Measurements from ENCODE around the gene RCAN2. TPM values are rescaled to one million over a fixed set of nuclear protein-coding genes. Genes with fewer than 3 reads are reported as not detected.

Gene RCAN2
- total RNA-seq, 1 donor from 2014 or later: 11.7 TPM

- H3K27ac ChIP-seq: no peak overlapping the region
- no peak overlapping the region for H3K4me3 ChIP-seq
- DNase-seq (no peak), ATAC-seq (no peak)
- no peaks in the 10 kb centered on the region for H3K27me3 ChIP-seq
- H3K36me3 ChIP-seq: no peaks in the 10 kb centered on the region
- TF ChIP-seq CTCF (IDR thresholded peaks at IDR 0.05): no peak
- no peaks in the 10 kb centered on the region for H3K9me3 ChIP-seq
- peaks cover 5% of the 10 kb centered on the region for H3K4me1 ChIP-seq
- intact Hi-C loops (cut with DNase I): no loop called here
These were observed 235.7 kb downstream of the RCAN2 start for GRCh38 chr6:46255528-46255927.

GRCh38 chr6:46254946-46255345, 236.3 kb downstream of the RCAN2 start:
- intact Hi-C loops (cut with DNase I): no loop called here
- H3K27me3 ChIP-seq: no peaks in the 10 kb centered on the region

GRCh38 chr6:46254331-46254730, 236.9 kb downstream of the RCAN2 start:
- no peak for DNase-seq
- Histone ChIP-seq H3K27ac (no peak overlapping the region), H3K9me3 (no peaks in the 10 kb centered on the region), H3K27me3 (no peaks in the 10 kb centered on the region), H3K36me3 (no peaks in the 10 kb centered on the region), H3K4me3 (no peak overlapping the region), H3K4me1 (peaks cover 5% of the 10 kb centered on the region)
- no peak for ATAC-seq
- no peak for TF ChIP-seq CTCF (IDR thresholded peaks at IDR 0.05)
- intact Hi-C loops (cut with DNase I): no loop called here

More at GRCh38 chr6:46254946-46255345, 236.3 kb downstream of the RCAN2 start:
- no peak overlapping the region for H3K27ac ChIP-seq
- no peaks in the 10 kb centered on the region for H3K36me3 ChIP-seq
- peaks cover 5% of the 10 kb centered on the region for H3K4me1 ChIP-seq
- no peak overlapping the region for H3K4me3 ChIP-seq
- no peak for DNase-seq
- no peak for ATAC-seq
- no peak for TF ChIP-seq CTCF (IDR thresholded peaks at IDR 0.05)
- no peaks in the 10 kb centered on the region for H3K9me3 ChIP-seq

GRCh38 chr6:46251583-46252339, 239.5 kb downstream of the RCAN2 start:
- Histone ChIP-seq H3K27me3 (no peaks in the 10 kb centered on the region), H3K9me3 (no peaks in the 10 kb centered on the region), H3K4me3 (no peak overlapping the region), H3K4me1 (peaks cover 5% of the 10 kb centered on the region), H3K36me3 (no peaks in the 10 kb centered on the region), H3K27ac (no peak overlapping the region)
- TF ChIP-seq CTCF (IDR thresholded peaks at IDR 0.05): no peak
- ATAC-seq: no peak
- DNase-seq: no peak
- intact Hi-C loops (cut with DNase I): no loop called here

- no peak overlapping the region for H3K4me3 ChIP-seq
- DNase-seq: no peak
- H3K9me3 ChIP-seq: no peaks in the 10 kb centered on the region
- intact Hi-C loops (cut with DNase I): no loop called here
- no peaks in the 10 kb centered on the region for H3K36me3 ChIP-seq
- ATAC-seq: no peak
- H3K27me3 ChIP-seq: no peaks in the 10 kb centered on the region
- TF ChIP-seq CTCF (IDR thresholded peaks at IDR 0.05): no peak
- no peak overlapping the region for H3K27ac ChIP-seq
- no peaks in the 10 kb centered on the region for H3K4me1 ChIP-seq
These were observed 243.1 kb downstream of the RCAN2 start for GRCh38 chr6:46248143-46248542.

Measured in upper lobe of right lung (tissue), 1 donor.